IPS-20b (cell line): ENCODE results near the gene POLR2E.

ENCODE experiments used
- H3K27ac ChIP-seq: one replicate; pipeline ENCODE4 v1.5.1; 2013; ENCODE audit warnings: low read length
- H3K27me3 ChIP-seq: 2 replicates; pipeline ENCODE4 v1.6.1; 2013; ENCODE audit warnings: mild to moderate bottlenecking, low read length, inconsistent platforms; ENCODE audit not compliant: insufficient read depth
- H3K36me3 ChIP-seq: 2 replicates; pipeline ENCODE4 v1.6.1; 2013; ENCODE audit warnings: low read depth, mild to moderate bottlenecking, inconsistent platforms, low read length, moderate library complexity; ENCODE audit not compliant: insufficient read depth
- H3K4me1 ChIP-seq: 2 replicates; pipeline ENCODE4 v1.6.1; 2013; ENCODE audit warnings: mild to moderate bottlenecking, control low read depth, inconsistent platforms, low read length, moderate library complexity; ENCODE audit not compliant: insufficient read depth
- H3K4me3 ChIP-seq: 2 replicates; pipeline ENCODE4 v1.5.1; 2013; ENCODE audit warnings: mild to moderate bottlenecking, low read length, inconsistent platforms
- H3K9ac ChIP-seq: 2 replicates; pipeline ENCODE4 v1.6.1; 2013; ENCODE audit warnings: low read depth, mild to moderate bottlenecking, inconsistent platforms, low read length, moderate library complexity
- H3K9me3 ChIP-seq: 2 replicates; pipeline ENCODE4 v1.6.1; 2013; ENCODE audit warnings: mild to moderate bottlenecking, low read depth, low read length, inconsistent platforms; ENCODE audit not compliant: insufficient read depth

The POLR2E gene

DNA sequence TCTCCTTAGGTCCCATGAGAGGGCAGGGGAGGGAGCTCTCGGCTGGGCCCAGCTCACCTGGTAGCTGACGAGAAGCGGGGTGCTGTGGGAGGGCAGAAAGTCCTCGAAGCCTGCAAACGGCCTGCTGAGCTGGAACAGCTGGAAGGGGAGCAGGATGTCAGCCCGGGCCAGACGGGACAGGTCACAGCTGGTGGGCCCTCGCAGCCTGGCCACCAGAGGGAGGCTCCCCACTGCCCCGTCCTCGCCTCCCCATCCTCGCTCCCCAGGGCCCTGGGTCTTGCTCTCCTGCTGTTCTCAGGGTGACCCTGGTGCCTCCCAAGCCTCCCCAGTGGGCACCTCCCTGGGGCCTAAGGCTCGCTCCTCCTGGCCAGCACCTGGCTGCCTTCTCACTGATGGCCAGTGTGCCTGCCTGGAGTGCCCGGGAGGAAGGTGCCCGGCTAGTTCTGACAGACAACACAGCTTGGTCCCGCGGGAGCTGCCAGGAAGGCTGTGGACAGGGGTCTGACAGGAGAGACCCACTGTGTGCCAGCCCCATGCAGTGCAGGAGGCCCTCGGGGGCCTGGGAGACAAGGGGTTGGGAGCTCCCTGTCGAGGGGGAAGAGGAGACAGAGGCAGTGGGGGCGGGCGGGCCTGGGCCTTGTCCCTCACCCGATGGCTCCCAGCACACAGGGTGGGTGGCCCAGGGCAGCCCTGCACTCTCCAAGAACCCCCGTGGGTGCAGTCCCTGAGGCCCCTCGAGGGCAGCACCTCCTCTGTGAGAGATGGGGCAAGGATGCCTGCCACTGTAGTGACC lies 28.9 kb upstream of the POLR2E start:
- Histone ChIP-seq H3K9ac (no peak overlapping the region), H3K4me3 (no peak overlapping the region), H3K9me3 (no peaks in the 10 kb centered on the region), H3K27ac (no peak overlapping the region), H3K27me3 (no peaks in the 10 kb centered on the region), H3K36me3 (peaks cover 24% of the 10 kb centered on the region), H3K4me1 (no peaks in the 10 kb centered on the region)

DNA sequence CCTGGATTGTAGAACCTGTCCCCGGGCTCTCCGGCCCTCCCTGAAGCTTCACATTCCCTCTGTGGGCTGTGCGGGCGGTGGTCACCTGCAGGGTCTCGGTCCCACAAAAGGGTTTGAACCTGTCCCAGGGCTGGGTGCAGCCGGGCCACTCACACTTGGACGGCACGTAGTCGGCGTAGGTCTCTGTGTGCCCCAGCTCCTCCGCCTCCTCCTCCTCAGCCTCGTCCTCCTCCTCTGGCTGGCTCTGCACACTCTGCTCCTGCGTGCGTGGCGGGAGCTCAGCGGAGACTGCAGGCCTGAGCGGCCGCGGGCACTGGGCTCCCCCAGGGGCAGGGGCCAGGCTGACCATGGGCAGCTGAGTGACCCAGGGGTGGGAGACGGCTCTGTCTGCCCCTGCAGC lies 28.2 kb upstream of the POLR2E start:
- Histone ChIP-seq H3K9ac (no peak overlapping the region), H3K4me3 (no peak overlapping the region), H3K9me3 (no peaks in the 10 kb centered on the region), H3K27me3 (no peaks in the 10 kb centered on the region), H3K27ac (no peak overlapping the region), H3K36me3 (peaks cover 31% of the 10 kb centered on the region), H3K4me1 (no peaks in the 10 kb centered on the region)

DNA sequence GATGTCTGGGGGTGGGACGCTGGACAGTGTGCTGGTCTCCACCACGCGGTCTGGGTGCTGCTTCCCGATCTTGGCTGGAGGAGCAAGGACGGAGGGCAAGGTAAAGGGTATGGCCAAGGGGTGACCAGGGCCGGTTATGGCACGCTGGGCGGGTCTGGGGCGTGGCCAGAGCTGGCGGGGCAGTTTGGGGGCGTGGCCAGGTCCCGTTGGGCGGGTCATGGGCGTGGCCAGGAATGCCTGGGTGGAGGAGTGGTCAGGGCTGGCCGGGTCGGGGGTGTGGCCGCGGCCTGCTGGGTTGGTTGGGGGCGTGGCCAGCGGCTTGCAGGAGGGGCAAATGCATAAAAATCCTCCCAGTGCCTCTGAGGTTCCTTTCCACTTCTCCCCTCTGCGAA lies 27.8 kb upstream of the POLR2E start:
- H3K27ac ChIP-seq, result no peak overlapping the region
- H3K4me1 ChIP-seq, result no peaks in the 10 kb centered on the region
- no peak overlapping the region for H3K9ac ChIP-seq
- H3K4me3 ChIP-seq, result no peak overlapping the region
- peaks cover 32% of the 10 kb centered on the region for H3K36me3 ChIP-seq
- H3K9me3 ChIP-seq, result no peaks in the 10 kb centered on the region
- no peaks in the 10 kb centered on the region for H3K27me3 ChIP-seq

DNA sequence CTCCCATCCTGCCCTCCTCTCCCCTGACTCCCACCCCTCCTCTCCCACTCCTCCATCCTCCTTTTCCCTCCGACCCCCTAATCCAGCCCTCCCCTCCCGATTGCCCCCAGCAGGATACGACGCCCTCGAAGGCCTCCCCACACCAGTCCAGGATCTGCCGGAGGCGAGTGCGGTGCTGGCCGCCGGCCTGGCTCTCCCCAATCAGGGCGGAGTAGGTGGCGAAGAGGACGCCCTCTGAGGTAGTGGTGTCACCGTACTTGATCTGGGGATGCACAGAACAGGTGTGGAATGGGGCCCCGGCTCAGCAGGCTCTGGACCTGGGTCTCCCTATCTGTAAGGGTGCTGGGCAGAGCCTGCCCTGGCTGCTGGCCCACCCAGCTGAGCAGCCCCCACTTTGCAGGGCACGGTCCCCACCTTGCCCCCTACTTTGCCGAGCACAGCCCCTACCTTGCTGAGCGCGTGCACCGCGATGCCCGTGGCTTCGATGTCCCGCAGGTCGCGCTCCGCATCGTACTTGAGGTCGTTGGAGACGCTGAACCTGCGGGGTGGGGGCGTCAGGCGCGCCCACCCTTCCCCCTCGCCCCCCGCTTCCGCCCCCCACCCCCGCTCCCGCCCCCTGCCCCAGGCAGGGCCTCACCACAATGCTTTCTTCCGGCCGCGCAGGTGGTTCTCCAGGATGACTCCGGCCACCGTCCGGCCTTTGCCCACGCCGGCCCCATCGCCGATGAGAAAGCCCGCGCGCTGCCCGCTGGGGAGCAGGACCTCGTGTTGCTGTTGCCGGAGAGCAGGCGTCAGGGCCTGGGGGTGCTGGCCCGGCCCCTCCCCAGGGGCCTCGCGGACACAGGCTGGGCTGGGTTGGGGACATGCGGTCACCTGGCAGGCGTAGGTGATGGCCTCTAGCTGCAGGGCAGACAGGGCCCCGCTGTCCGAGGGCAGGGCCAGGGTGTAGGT lies 27.1 kb upstream of the POLR2E start:
- Histone ChIP-seq H3K9ac (no peak overlapping the region), H3K36me3 (peaks cover 36% of the 10 kb centered on the region), H3K9me3 (no peaks in the 10 kb centered on the region), H3K27ac (no peak overlapping the region), H3K27me3 (no peaks in the 10 kb centered on the region), H3K4me1 (no peaks in the 10 kb centered on the region), H3K4me3 (no peak overlapping the region)

DNA sequence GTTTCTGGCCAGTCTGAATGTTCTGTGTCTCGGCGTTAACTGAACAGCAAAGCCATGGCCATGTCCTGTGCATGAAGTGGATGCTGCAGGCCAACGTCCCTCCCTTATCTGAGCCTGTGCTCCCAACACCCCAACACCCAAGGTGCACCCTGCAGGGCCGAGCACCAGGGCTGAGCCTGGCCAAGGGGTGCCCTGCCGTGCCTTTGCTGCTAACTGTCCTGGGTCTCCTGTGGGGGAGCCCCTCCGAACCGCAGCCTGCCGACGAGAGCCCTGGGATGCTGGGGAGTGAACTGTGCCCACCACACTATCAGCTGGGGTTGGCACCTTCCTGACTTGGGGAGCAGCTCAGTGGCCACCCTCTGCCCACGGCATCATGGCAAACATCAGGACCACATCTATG lies 26.2 kb upstream of the POLR2E start:
- Histone ChIP-seq H3K27me3 (no peaks in the 10 kb centered on the region), H3K4me3 (no peak overlapping the region), H3K4me1 (no peaks in the 10 kb centered on the region), H3K9ac (no peak overlapping the region), H3K27ac (no peak overlapping the region), H3K36me3 (peaks cover 43% of the 10 kb centered on the region), H3K9me3 (no peaks in the 10 kb centered on the region)

DNA sequence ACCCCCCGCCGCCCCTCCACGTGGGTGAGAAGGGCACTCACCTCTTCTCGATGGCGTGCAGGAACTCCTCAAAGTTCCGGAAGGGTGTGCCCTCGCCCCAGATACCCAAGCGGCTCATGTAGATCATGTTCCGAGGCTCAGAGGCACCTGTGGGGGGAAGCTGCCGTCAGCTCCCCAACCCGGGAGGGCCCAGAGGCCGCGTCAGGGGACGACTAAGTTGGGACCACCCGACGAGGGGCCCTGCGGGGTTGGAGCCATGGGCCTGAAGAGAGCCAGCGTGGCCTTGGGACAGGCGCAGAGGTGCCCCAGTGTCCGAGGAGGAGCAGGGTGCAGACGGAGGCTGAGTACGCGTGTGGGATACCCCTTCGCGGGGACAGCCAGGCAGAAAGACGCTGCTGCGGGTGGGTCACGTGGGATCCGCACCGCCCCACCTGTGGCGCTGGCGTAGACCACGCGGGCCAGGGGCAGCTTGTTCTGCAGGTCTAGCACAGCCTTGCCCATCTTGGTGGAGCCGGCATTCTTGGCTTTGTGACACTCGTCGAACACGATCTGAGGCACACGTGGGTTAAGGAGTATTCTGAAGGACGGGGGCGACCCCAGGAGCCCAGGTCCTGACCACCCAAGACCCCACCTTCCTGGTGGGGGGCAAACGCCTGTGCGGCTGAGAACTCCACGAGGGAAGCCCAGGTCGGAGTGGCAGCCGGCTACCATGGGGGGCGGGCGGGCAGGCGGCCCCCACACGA lies 24.5 kb upstream of the POLR2E start:
- Histone ChIP-seq H3K9ac (no peak overlapping the region), H3K27me3 (no peaks in the 10 kb centered on the region), H3K4me3 (no peak overlapping the region), H3K36me3 (peaks cover 45% of the 10 kb centered on the region), H3K27ac (no peak overlapping the region), H3K9me3 (no peaks in the 10 kb centered on the region), H3K4me1 (no peaks in the 10 kb centered on the region)

DNA sequence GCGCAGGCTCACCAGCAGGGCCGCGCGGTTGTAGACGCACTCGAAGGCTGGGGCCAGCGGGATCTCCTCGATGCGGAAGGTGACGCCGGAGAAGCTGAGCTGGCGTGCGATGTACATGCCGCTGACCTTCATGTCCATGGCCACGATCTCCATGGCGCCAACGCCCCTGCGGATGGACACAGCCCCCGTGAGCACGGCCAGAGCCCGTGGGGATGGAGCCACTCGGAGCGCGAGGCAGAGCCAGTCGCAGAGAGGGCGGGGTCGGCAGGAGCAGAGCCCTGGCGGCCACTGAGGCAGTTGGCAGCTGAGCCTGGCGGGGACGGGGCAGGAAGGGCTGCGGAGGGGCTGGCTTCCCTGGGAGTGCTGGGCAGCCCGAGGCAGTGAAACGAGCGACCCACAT lies 23.8 kb upstream of the POLR2E start:
- no peak overlapping the region for H3K9ac ChIP-seq
- H3K9me3 ChIP-seq, result no peaks in the 10 kb centered on the region
- no peaks in the 10 kb centered on the region for H3K4me1 ChIP-seq
- H3K36me3 ChIP-seq, result peaks cover 45% of the 10 kb centered on the region
- no peak overlapping the region for H3K27ac ChIP-seq
- H3K4me3 ChIP-seq, result no peak overlapping the region
- no peaks in the 10 kb centered on the region for H3K27me3 ChIP-seq

DNA sequence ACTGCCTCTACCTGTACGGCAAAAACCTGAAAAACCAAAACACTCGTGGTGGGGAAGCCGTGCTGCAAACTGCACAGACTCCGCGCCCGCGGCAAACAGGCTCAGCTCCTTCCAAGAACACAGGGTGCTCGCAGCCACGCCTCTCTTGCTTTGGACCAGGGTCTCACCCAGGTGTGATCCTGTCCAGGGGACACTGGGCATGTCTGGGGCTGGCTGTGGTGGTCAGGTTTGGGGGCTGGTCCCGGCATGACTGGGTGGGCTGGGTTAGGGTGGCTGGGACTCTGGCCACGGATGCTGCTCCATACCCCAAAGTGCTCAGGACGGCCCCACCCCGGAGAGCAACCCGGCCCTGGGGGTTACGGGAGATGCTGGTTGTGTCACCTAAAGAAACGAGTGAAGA lies 22.5 kb upstream of the POLR2E start:
- no peaks in the 10 kb centered on the region for H3K27me3 ChIP-seq
- no peak overlapping the region for H3K4me3 ChIP-seq
- no peaks in the 10 kb centered on the region for H3K9me3 ChIP-seq
- H3K27ac ChIP-seq, result no peak overlapping the region
- H3K9ac ChIP-seq, result no peak overlapping the region
- peaks cover 43% of the 10 kb centered on the region for H3K36me3 ChIP-seq
- no peaks in the 10 kb centered on the region for H3K4me1 ChIP-seq

DNA sequence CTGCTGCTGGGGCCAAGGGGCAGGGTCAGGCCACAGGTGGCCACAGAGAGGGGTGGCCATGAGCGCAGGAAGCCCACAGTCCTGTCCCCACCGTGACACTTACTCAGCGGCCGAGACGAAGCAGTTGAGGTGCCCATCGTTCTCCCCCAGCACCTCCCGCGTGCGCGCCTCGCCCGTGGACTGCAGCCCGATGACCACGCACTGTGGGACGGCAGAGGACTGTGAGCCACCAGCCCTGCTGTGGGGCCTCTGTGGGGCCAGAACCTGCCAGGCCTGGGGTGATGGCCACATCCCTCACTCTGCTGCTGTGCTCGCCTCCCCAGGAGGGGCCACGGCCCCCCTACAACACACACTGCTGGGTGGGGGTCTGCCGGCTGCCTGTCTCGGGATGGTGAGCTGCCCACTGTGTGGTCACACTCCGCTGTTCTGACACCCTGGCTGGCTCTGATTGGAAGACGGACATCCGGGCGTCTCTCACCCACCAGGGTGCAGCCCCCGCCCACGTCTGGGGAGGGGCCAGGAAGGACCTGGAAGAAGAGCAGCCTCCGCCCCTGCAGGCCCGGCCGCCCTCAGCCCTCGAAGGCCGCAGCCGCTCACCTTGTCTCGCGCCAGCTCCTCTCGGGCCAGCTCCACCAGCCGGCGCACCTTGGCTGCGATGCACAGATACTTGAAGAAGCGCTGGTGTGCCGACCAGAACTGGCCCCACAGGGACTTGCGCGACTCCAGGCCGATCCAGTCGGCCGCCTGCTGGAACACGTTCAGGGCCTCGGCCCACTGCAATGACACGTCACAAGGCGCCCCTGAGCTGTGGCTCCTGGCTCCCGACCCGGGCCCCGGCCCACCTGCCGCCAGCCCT lies 21.8 kb upstream of the POLR2E start:
- H3K9me3 ChIP-seq, result no peaks in the 10 kb centered on the region
- H3K4me1 ChIP-seq, result no peaks in the 10 kb centered on the region
- no peaks in the 10 kb centered on the region for H3K27me3 ChIP-seq
- H3K9ac ChIP-seq, result no peak overlapping the region
- H3K4me3 ChIP-seq, result no peak overlapping the region
- peaks cover 42% of the 10 kb centered on the region for H3K36me3 ChIP-seq
- H3K27ac ChIP-seq, result no peak overlapping the region

DNA sequence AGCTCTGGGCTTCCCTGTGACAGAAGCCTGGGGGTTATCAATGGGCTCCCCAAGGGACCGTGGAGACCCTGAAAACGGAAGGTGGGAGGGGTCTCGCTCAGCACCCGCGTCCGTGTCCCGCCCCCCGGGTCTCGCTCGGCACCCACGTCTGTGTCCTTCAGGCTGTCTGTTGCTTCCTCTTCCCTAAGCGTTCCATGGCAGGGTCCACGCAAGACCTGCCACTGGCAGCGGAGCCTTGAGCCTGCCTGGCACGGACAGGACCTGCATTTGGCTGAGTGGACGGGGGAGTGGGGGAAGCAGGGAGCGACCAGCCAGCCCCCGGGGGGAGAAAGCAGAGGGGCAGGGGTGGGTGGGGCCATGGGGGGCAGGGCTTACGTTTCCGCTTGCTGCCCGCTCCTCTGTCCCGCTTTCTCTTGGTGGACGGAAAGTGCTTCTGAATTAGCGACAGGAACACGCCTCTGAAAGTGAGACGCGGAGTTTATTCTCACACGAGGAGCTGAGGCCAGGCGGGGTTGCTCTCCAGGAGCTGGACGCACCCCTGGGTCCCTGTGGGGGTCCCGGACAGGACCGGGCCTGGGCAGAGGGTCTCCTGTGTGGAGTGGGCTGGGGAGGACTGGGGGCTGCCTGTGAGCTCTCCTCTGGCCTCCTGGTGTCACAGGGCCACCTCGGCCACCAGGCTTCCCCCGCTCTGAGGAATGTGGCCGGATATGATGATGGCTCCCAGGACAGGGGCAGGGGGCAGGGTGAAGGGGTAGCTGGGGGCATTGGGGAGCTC lies 20.7 kb upstream of the POLR2E start:
- H3K36me3 ChIP-seq, result peaks cover 34% of the 10 kb centered on the region
- no peaks in the 10 kb centered on the region for H3K4me1 ChIP-seq

More for the DNA sequence above, 20.7 kb upstream of the POLR2E start:
- Histone ChIP-seq H3K9ac (no peak overlapping the region), H3K4me3 (no peak overlapping the region), H3K9me3 (no peaks in the 10 kb centered on the region), H3K27me3 (no peaks in the 10 kb centered on the region), H3K27ac (no peak overlapping the region)
